AG04449 (cell line): Measurements from ENCODE around the gene WWTR1.

Source experiments
- CTCF ChIA-PET: fragments of 350-600 bp; formaldehyde crosslinking; extraction: SDS; loops from one replicate; lab custom pipeline; 2021; ENCODE audit warnings: antibody characterized with exemption; lab: Yijun Ruan, JAX
- POLR2A ChIA-PET: fragments of 400-600, 350-600 bp; formaldehyde crosslinking; extraction: SDS; loops from one replicate; lab custom pipeline; 2020; ENCODE audit warnings: antibody characterized with exemption, inconsistent platforms; lab: Yijun Ruan, JAX
- DNase-seq: peaks from one replicate; pipeline ENCODE4 v3.0.0-alpha.2; 2010; ENCODE audit warnings: low read depth, low spot score
- H3K4me3 ChIP-seq: 2 replicates; pipeline ENCODE4 v1.5.1; 2011; ENCODE audit warnings: low read depth, mild to moderate bottlenecking, control low read depth, low read length
- CTCF ChIP-seq: IDR thresholded peaks from one replicate; pipeline ENCODE4 v1.5.1; 2011; ENCODE audit warnings: mild to moderate bottlenecking, moderate library complexity, low read length, control low read depth, inconsistent platforms; ENCODE audit not compliant: insufficient read depth; ENCODE audit errors: missing control alignments

WWTR1 gene

GRCh38 chr3:149646181-149646766 is 11.6 kb downstream of the WWTR1 start:
- ChIA-PET POLR2A (interaction anchor here (3.7 kb wide), 1 partner anchor 12 kb away, joined by 20 read pairs; the partner anchor contains the start of gene WWTR1), CTCF (interaction anchor here (0.6 to 1.8 kb wide), 4 partner anchors 11 to 116 kb away, joined by 3 to 6 read pairs (median 3); no protein-coding TSS in a partner anchor)
- DNase-seq = no peak
- no peak overlapping the region for H3K4me3 ChIP-seq
- TF ChIP-seq CTCF = no peak

- DNase-seq = no peak
- POLR2A ChIA-PET = no interaction called here
- no peak for TF ChIP-seq CTCF
- no peak overlapping the region for H3K4me3 ChIP-seq
- CTCF ChIA-PET = no interaction called here
Measured at GRCh38 chr3:149643963-149644362, 13.9 kb downstream of the WWTR1 start.

GRCh38 chr3:149643482-149643798 is 14.4 kb downstream of the WWTR1 start:
- CTCF ChIA-PET = interaction anchor here (0.7 to 1.0 kb wide), 3 partner anchors 13 to 75 kb away, joined by 3 read pairs; no protein-coding TSS in a partner anchor

GRCh38 chr3:149640976-149641728 is 16.7 kb downstream of the WWTR1 start:
- ChIA-PET POLR2A (no interaction called here), CTCF (interaction anchor here (0.7 to 1.3 kb wide), 4 partner anchors 10 to 110 kb away, joined by 3 to 7 read pairs (median 4); no protein-coding TSS in a partner anchor)

More at GRCh38 chr3:149643482-149643798, 14.4 kb downstream of the WWTR1 start:
- TF ChIP-seq CTCF = no peak
- no peak overlapping the region for H3K4me3 ChIP-seq
- POLR2A ChIA-PET = no interaction called here
- no peak for DNase-seq

GRCh38 chr3:149639093-149639486 is 18.7 kb downstream of the WWTR1 start:
- DNase-seq = no peak
- ChIA-PET CTCF (interaction anchor here (0.7 to 1.3 kb wide), 4 partner anchors 14 to 132 kb away, joined by 3 to 5 read pairs (median 4); no protein-coding TSS in a partner anchor), POLR2A (interaction anchor here (0.7 to 2.4 kb wide), 7 partner anchors 11 to 66 kb away, joined by 3 to 8 read pairs (median 3); partner anchors contain the start of gene WWTR1)
- no peak for TF ChIP-seq CTCF
- H3K4me3 ChIP-seq = peak overlapping the region; percentile 53

More at GRCh38 chr3:149640976-149641728, 16.7 kb downstream of the WWTR1 start:
- no peak for DNase-seq
- no peak overlapping the region for H3K4me3 ChIP-seq
- no peak for TF ChIP-seq CTCF
